GM13977 (cell line): Measurements from ENCODE around the gene POLR1D.

Source experiments
- DNase-seq: peaks from one replicate; pipeline ENCODE4 v3.0.0; 2012; ENCODE audit warnings: low spot score
- CTCF ChIP-seq: IDR thresholded peaks from 2 replicates; pipeline ENCODE4 v1.5.1; 2012; ENCODE audit warnings: mild to moderate bottlenecking, control low read depth; ENCODE audit not compliant: insufficient read depth; ENCODE audit errors: extremely low read depth, missing control alignments
- in situ Hi-C: fragments of 300-500 bp; cut with MboI; formaldehyde crosslinking; loops from one replicate; pipeline ENCODE4 v1.12.0; 2022; ENCODE audit warnings: low sequenced_read_pairs, low pct_unique_long_range_greater_than_20kb, mixed read lengths, inconsistent platforms; ENCODE audit not compliant: unreplicated experiment

The POLR1D gene

GRCh38 chr13:27636589-27637288 is 15.0 kb downstream of the POLR1D start:
- no peak for DNase-seq
- in situ Hi-C loops, result no loop called here
- no peak for TF ChIP-seq CTCF

- in situ Hi-C loops, result no loop called here
- DNase-seq, result no peak
- no peak for TF ChIP-seq CTCF
Measured at GRCh38 chr13:27637289-27637626, 15.6 kb downstream of the POLR1D start.

GRCh38 chr13:27638001-27638400 is 16.3 kb downstream of the POLR1D start:
- TF ChIP-seq CTCF, result no peak
- no peak for DNase-seq
- in situ Hi-C loops, result no loop called here

GRCh38 chr13:27638521-27638920 is 16.8 kb downstream of the POLR1D start:
- in situ Hi-C loops, result no loop called here
- no peak for TF ChIP-seq CTCF

GRCh38 chr13:27639186-27639585 is 17.5 kb downstream of the POLR1D start:
- no peak for TF ChIP-seq CTCF
- in situ Hi-C loops, result no loop called here
- no peak for DNase-seq

More at GRCh38 chr13:27638521-27638920, 16.8 kb downstream of the POLR1D start:
- DNase-seq, result no peak

- in situ Hi-C loops, result no loop called here
- no peak for DNase-seq
- no peak for TF ChIP-seq CTCF
Measured at GRCh38 chr13:27641711-27642502, 20.2 kb downstream of the POLR1D start.
